K562 (cell line): ENCODE data around the gene NOLC1. TPM values are rescaled to one million over a fixed set of nuclear protein-coding genes. Genes with fewer than 3 reads are reported as not detected.

ENCODE experiments used
- ATAC-seq: fragments of 200-7000 bp; cut with Tn5 transposase; 3 replicates; pipeline ENCODE4 v1.9.1; 2020; ENCODE audit warnings: moderate library complexity
- BruUV-seq: library from RNA; stranded (reverse); fragments of 400-500 nt; replicated peaks from 2 replicates; lab custom pipeline; 2021; lab: Mats Ljungman, UMichigan
- CTCF ChIA-PET: fragments of 300-600 bp; formaldehyde crosslinking; extraction: SDS; loops from one replicate; lab custom pipeline; 2021; ENCODE audit warnings: low intra/inter-chr PET ratio; lab: Yijun Ruan, JAX
- POLR2A ChIA-PET: fragments of 300-600, 350-650 bp; sonication (Branson Sonifier 250); formaldehyde crosslinking; extraction: SDS; loops from one replicate; lab custom pipeline; 2021; ENCODE audit warnings: antibody characterized with exemption, inconsistent platforms; lab: Yijun Ruan, JAX
- DNase-seq, 4 experiments: peaks; one replicate each; pipeline versions ENCODE4 v3.0.0 to v3.0.0-alpha.2; 2011 to 2018; ENCODE audit warnings: low spot score in 3 of 4, mixed read lengths in 3 of 4; ENCODE audit errors: extremely low read depth in 1 of 4
- FAIRE-seq: peaks from 2 replicates; lab custom pipeline; 2011; peaks lifted over from hg19 to GRCh38; lab: Jason Lieb, UNC
- H2AFZ ChIP-seq: 2 replicates; pipeline ENCODE4 v1.6.0; 2011; ENCODE audit warnings: low read depth, low read length, control low read depth, inconsistent platforms
- H3K27ac ChIP-seq: fragments of 200-600 bp; 3 replicates; pipeline ENCODE4 v1.8.0; 2011; ENCODE audit warnings: low read depth, mild to moderate bottlenecking, control low read depth, inconsistent platforms, low read length, moderate library complexity, mixed read lengths; ENCODE audit errors: extremely low read depth
- H3K27me3 ChIP-seq, 2 experiments: fragments of 300-600 bp in 1 of 2; 2 replicates in 1 of 2; 3 replicates in 1 of 2; pipeline versions ENCODE4 v1.6.0 to v1.8.0; 2011; ENCODE audit warnings: inconsistent platforms in 2 of 2, low read length in 2 of 2, mild to moderate bottlenecking in 1 of 2, mixed read lengths in 1 of 2, moderate library complexity in 1 of 2; ENCODE audit not compliant: control insufficient read depth in 2 of 2, insufficient read depth in 2 of 2
- H3K36me3 ChIP-seq: fragments of 300-600 bp; 3 replicates; pipeline ENCODE4 v1.8.0; 2011; ENCODE audit warnings: mild to moderate bottlenecking, low read length, inconsistent platforms; ENCODE audit not compliant: control insufficient read depth, insufficient read depth
- H3K4me1 ChIP-seq, 2 experiments: fragments of 200-600 bp in 1 of 2; replicated peaks in 1 of 2; 2 replicates in 1 of 2; 3 replicates in 1 of 2; pipeline versions ENCODE4 v1.5.1 to v1.8.0; 2011; ENCODE audit warnings: inconsistent platforms in 2 of 2, low read length in 2 of 2, mild to moderate bottlenecking in 1 of 2, mixed read lengths in 1 of 2, moderate library complexity in 1 of 2; ENCODE audit not compliant: control insufficient read depth in 2 of 2, insufficient read depth in 2 of 2
- H3K4me2 ChIP-seq: 2 replicates; pipeline ENCODE4 v1.6.1; 2011; ENCODE audit warnings: low read length, control low read depth, inconsistent platforms, mixed read lengths; ENCODE audit not compliant: insufficient read depth
- H3K4me3 ChIP-seq: fragments of 200-600 bp; sonication (generic), shearing (Covaris generic); 2 replicates; pipeline ENCODE4 v1.5.1; 2016; ENCODE audit warnings: control low read depth, inconsistent platforms
- H3K79me2 ChIP-seq: fragments of 200-600 bp; 3 replicates; pipeline ENCODE4 v1.8.0; 2011; ENCODE audit warnings: low read length, inconsistent platforms; ENCODE audit not compliant: control insufficient read depth, insufficient read depth
- H3K9ac ChIP-seq, 2 experiments: 2 replicates each; pipeline versions ENCODE4 v1.6.0 to v1.6.1; 2011; ENCODE audit warnings: low read depth in 2 of 2, low read length in 2 of 2, control low read depth in 1 of 2, inconsistent platforms in 1 of 2, mild to moderate bottlenecking in 1 of 2, mixed read lengths in 1 of 2; ENCODE audit not compliant: insufficient read depth in 1 of 2
- H3K9me1 ChIP-seq: one replicate; pipeline ENCODE4 v1.6.0; 2011; ENCODE audit warnings: inconsistent platforms, mild to moderate bottlenecking, low read length, moderate library complexity; ENCODE audit not compliant: control insufficient read depth, insufficient read depth
- H3K9me3 ChIP-seq: replicated peaks from 2 replicates; pipeline ENCODE4 v1.5.1; 2011; ENCODE audit warnings: low read depth, low read length, inconsistent platforms; ENCODE audit not compliant: control insufficient read depth, insufficient read depth
- H4K20me1 ChIP-seq: replicated peaks from 2 replicates; pipeline ENCODE4 v1.6.1; 2011; ENCODE audit warnings: low read length, inconsistent platforms, mixed read lengths; ENCODE audit not compliant: control insufficient read depth, insufficient read depth
- ATF3 ChIP-seq, 2 experiments: fragments of 450-650 bp in 1 of 2; sonication (generic) in 1 of 2; formaldehyde crosslinking in 1 of 2; IDR thresholded peaks in 1 of 2; conservative IDR thresholded peaks in 1 of 2; 2 replicates each; pipeline versions ENCODE4 v1.6.1 to v1.8.1; 2016 to 2023; ENCODE audit warnings: mild to moderate bottlenecking in 2 of 2, moderate library complexity in 2 of 2, inconsistent platforms in 1 of 2, missing genetic modification reagents in 1 of 2
- BDP1 ChIP-seq: IDR thresholded peaks from 3 replicates; pipeline ENCODE4 v1.6.1; 2011; ENCODE audit not compliant: insufficient read length, insufficient read depth
- CBFA2T3 ChIP-seq: fragments of 450-650 bp; IDR thresholded peaks from 2 replicates; pipeline ENCODE4 v1.6.1; 2017
- ETS1 ChIP-seq: conservative IDR thresholded peaks from 2 replicates; pipeline ENCODE4 v1.6.1; 2011; ENCODE audit warnings: low read depth, mild to moderate bottlenecking, low read length; ENCODE audit not compliant: control insufficient read depth
- FOS ChIP-seq: IDR thresholded peaks from 3 replicates; pipeline ENCODE4 v1.6.1; 2011; ENCODE audit not compliant: insufficient read length; ENCODE audit errors: extremely low read depth
- FOXJ3 ChIP-seq: sonication (generic); formaldehyde crosslinking; IDR thresholded peaks from 2 replicates; pipeline ENCODE4 v1.4.0; 2020; ENCODE audit warnings: mild to moderate bottlenecking, missing genetic modification reagents
- JUN ChIP-seq, 2 experiments: sonication (generic) in 1 of 2; formaldehyde crosslinking in 1 of 2; IDR thresholded peaks; 2 replicates each; pipeline versions ENCODE4 v1.6.1 to v1.8.0; 2012 to 2022; ENCODE audit warnings: borderline replicate concordance in 2 of 2, mild to moderate bottlenecking in 2 of 2, improper control_type of control experiment in 1 of 2, low read depth in 1 of 2, low read length in 1 of 2, missing genetic modification reagents in 1 of 2
- NR2C2 ChIP-seq, 2 experiments: fragments of 200-800 bp in 1 of 2; sonication (Bioruptor generic) in 1 of 2; sonication (generic) in 1 of 2; formaldehyde crosslinking in 1 of 2; IDR thresholded peaks; 2 replicates each; pipeline versions ENCODE4 v1.6.1 to v1.8.0; 2016 to 2022; ENCODE audit warnings: mild to moderate bottlenecking in 1 of 2, missing compliant biosample characterization in 1 of 2, missing genetic modification characterization in 1 of 2, missing genetic modification reagents in 1 of 2
- PREB ChIP-seq: sonication (generic); formaldehyde crosslinking; IDR thresholded peaks from 2 replicates; pipeline ENCODE4 v1.8.1; 2023; ENCODE audit warnings: mild to moderate bottlenecking, missing genetic modification reagents
- RBM25 ChIP-seq: fragments of 200-400 bp; formaldehyde crosslinking; IDR thresholded peaks from 2 replicates; pipeline ENCODE4 v1.6.1; 2018; ENCODE audit warnings: low read length, low read depth, moderate library complexity; ENCODE audit not compliant: severe bottlenecking
- RNF2 ChIP-seq: sonication (generic); IDR thresholded peaks from 2 replicates; pipeline ENCODE4 v1.6.1; 2016
- TCFL5 ChIP-seq: fragments of 250-450 bp; sonication (Bioruptor Pico); conservative IDR thresholded peaks from 2 replicates; pipeline ENCODE4 v1.6.1; 2021; ENCODE audit warnings: mild to moderate bottlenecking, moderate library complexity, matching md5 sums
- TOE1 ChIP-seq, 2 experiments: fragments of 450-650 bp in 1 of 2; sonication (generic) in 1 of 2; formaldehyde crosslinking in 1 of 2; IDR thresholded peaks; 2 replicates each; pipeline versions ENCODE4 v1.7.1 to v1.8.0; 2016 to 2022; ENCODE audit warnings: borderline replicate concordance in 2 of 2, mild to moderate bottlenecking in 2 of 2, antibody characterized with exemption in 1 of 2, inconsistent platforms in 1 of 2, low read depth in 1 of 2, missing genetic modification reagents in 1 of 2, moderate library complexity in 1 of 2
- ZBTB7A ChIP-seq: IDR thresholded peaks from 2 replicates; pipeline ENCODE4 v1.6.1; 2011; ENCODE audit warnings: low read depth, mild to moderate bottlenecking, low read length, moderate library complexity, borderline replicate concordance; ENCODE audit not compliant: control insufficient read depth
- ZNF354B ChIP-seq: fragments of 250-450 bp; sonication (Bioruptor Pico); IDR thresholded peaks from 2 replicates; pipeline ENCODE4 v1.4.0; 2020
- ZNF511 ChIP-seq: sonication (generic); formaldehyde crosslinking; IDR thresholded peaks from 2 replicates; pipeline ENCODE4 v1.8.0; 2022; ENCODE audit warnings: mild to moderate bottlenecking, missing genetic modification reagents
- ZNF79 ChIP-seq: fragments of 250-450 bp; sonication (Bioruptor Pico); IDR thresholded peaks from 2 replicates; pipeline ENCODE4 v1.4.0; 2020; ENCODE audit warnings: low read depth, mild to moderate bottlenecking, moderate library complexity
- ZSCAN29 ChIP-seq: fragments of 450-650 bp; IDR thresholded peaks from 2 replicates; pipeline ENCODE4 v1.6.1; 2017
- WGBS: fragments of 100-300 bp; shearing (Covaris generic); methylation state at CpG from one replicate; pipeline ENCODE4 v1.1.6; 2016; ENCODE audit warnings: low coverage, mixed read lengths; ENCODE audit not compliant: insufficient coverage; ENCODE audit errors: missing lambda C conversion rate; 5-methylcytosine and 5-hydroxymethylcytosine counted together
- in situ Hi-C: fragments of 300-500 bp; cut with MboI; formaldehyde crosslinking; loops from 4 replicates; pipeline ENCODE4 v1.15.0; 2018; ENCODE audit warnings: inconsistent platforms, mixed read lengths
- intact Hi-C: fragments of 100-400 bp; cut with micrococcal nuclease; formaldehyde crosslinking; loops from 2 replicates; pipeline ENCODE4 v1.14.2; 2022
- polyA plus RNA-seq, 8 experiments: library from polyadenylated mRNA; depleted of rRNA in 4 of 8; stranded (reverse) in 5 of 8; unstranded in 3 of 8; fragments of >200 nt; fragmentation: Nextera tagmentation in 2 of 8; fragmentation: Illumina TruSeq in 1 of 8; extraction: Ambion mirVana in 2 of 8; extraction: Trizol in 1 of 8; gene quantifications; 2 replicates each; pipeline versions ENCODE4 v1.2.1 to v1.2.3, GENCODE V29; 2011 to 2014; ENCODE audit warnings: inconsistent platforms in 1 of 8, missing spikeins in 1 of 8
- total RNA-seq, 7 experiments: library from RNA; depleted of rRNA in 6 of 7; stranded (reverse); fragments of >200 nt in 6 of 7; fragmentation: Illumina TruSeq in 2 of 7; extraction: Trizol in 2 of 7; gene quantifications; 2 replicates each; pipeline versions ENCODE4 v1.2.1 to v1.2.3, GENCODE V29; 2011 to 2021; ENCODE audit warnings: low replicate concordance in 1 of 7

Gene NOLC1
- total and polyA plus RNA-seq, 9 of the 15 experiments (the other 6 are each of a cell fraction or from before 2014, with no cell fraction given), result 102 to 310 (median 165) TPM

GRCh38 chr10:102111276-102111675 lies 40.9 kb upstream of the NOLC1 start:
- no peak overlapping the region for H2AFZ ChIP-seq
- BruUV-seq, result no TSS peak
- 65% methylated on average over 4 of the region's 12 CpGs for whole genome bisulfite sequencing
- ChIA-PET CTCF (no interaction called here), POLR2A (interaction anchor here (0.9 to 4.1 kb wide), 2 partner anchors 8 to 21 kb away, joined by 3 to 27 read pairs; no protein-coding TSS in a partner anchor)
- no peaks in the 10 kb centered on the region for H3K27me3 ChIP-seq
- peaks cover 20% of the 10 kb centered on the region for H4K20me1 ChIP-seq
- H3K36me3 ChIP-seq, result peaks cover 67% of the 10 kb centered on the region
- H3K9me3 ChIP-seq, result no peaks in the 10 kb centered on the region
- peaks cover 24 to 28% of the 10 kb centered on the region in 2 experiments for H3K4me1 ChIP-seq
- DNase-seq (no peak), FAIRE-seq (no peak), ATAC-seq (no peak)
- intact Hi-C loops, result loop anchor here (10.0 kb wide), 1 partner anchor 266 kb away; the partner anchor contains the start of gene KCNIP2
- H3K4me2 ChIP-seq, result no peak overlapping the region
- in situ Hi-C loops, result no loop called here
- no peak overlapping the region for H3K4me3 ChIP-seq
- H3K27ac ChIP-seq, result peak overlapping the region; percentile 97
- peaks cover 70% of the 10 kb centered on the region for H3K79me2 ChIP-seq
- H3K9me1 ChIP-seq, result peaks cover 3% of the 10 kb centered on the region
- peak overlapping the region in 1 of 2 experiments; percentile 54; a peak in 1 of 4 replicates for H3K9ac ChIP-seq
- TF ChIP-seq RBM25 (no peak), TCFL5 (CRISPR knock-in tag) (no peak), FOXJ3 (CRISPR knock-in tag) (no peak), PREB (no peak), JUN (IDR thresholded peaks at IDR 0.05; ENCODE audit: borderline replicate concordance, low read depth, low read length) (no peak), JUN (CRISPR knock-in tag; IDR thresholded peaks at IDR 0.05; ENCODE audit: borderline replicate concordance) (no peak), ZBTB7A (no peak), FOS (no peak), RNF2 (no peak), CBFA2T3 (no peak), TOE1 (IDR thresholded peaks at IDR 0.05; ENCODE audit: borderline replicate concordance) (no peak), TOE1 (CRISPR knock-in tag; IDR thresholded peaks at IDR 0.05; ENCODE audit: borderline replicate concordance, low read depth) (no peak), BDP1 (no peak), ZNF511 (CRISPR knock-in tag) (no peak), ATF3 (IDR thresholded peaks at IDR 0.05) (no peak), ATF3 (CRISPR knock-in tag; conservative IDR thresholded peaks at IDR 0.05) (no peak), ZSCAN29 (no peak), ETS1 (no peak), NR2C2 (CRISPR knock-in tag; IDR thresholded peaks at IDR 0.05) (no peak), NR2C2 (tag; IDR thresholded peaks at IDR 0.05) (no peak), ZNF79 (no peak), ZNF354B (CRISPR knock-in tag) (no peak)
